Breast epithelium (tissue), 3 donors: ENCODE measurements around the gene ELMO3.
A peak's percentile ranks its signal among the peaks of the same experiment; 100 is the strongest.

Experiments used
- CTCF ChIP-seq, 3 donors: fragments of 450-650 bp; IDR thresholded peaks; one replicate each; pipeline ENCODE4 v1.5.1; 2016 to 2017; ENCODE audit warnings: antibody characterized with exemption in 3 of 3, mild to moderate bottlenecking in 3 of 3, moderate library complexity in 3 of 3
- POLR2A ChIP-seq: fragments of 450-650 bp; IDR thresholded peaks from one replicate; pipeline ENCODE4 v1.6.1; 2016; ENCODE audit warnings: antibody characterized with exemption, mild to moderate bottlenecking, moderate library complexity

- peak; percentile 54 to 76 (median 72) for TF ChIP-seq CTCF (IDR thresholded peaks at IDR 0.05)
- no peak for TF ChIP-seq POLR2A
Observed at GRCh38 chr16:67184995-67185650, 13.8 kb upstream of the ELMO3 start.
